Measurements from ENCODE around the gene PHF21B.

DNA sequence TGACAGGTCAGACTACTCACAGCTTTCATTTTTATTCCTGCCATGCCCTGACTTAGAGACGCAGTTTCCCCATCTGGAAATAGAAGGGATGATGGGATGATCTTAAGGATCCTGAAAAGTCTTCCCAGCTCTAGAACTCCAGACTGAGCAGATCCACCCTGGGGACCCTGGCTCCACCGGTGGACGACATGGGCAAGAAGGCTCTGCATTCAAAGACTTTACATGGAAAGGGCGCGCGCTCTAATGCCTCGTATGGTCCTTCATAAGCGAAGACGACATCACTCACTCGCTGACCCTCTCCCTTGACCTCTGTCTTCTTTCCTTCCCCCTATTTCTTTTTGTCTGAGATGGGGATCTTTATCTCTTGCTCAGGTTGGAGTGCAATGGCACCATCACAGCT, 24.4 kb upstream of the PHF21B start:
- TF ChIP-seq, protein P1, sequence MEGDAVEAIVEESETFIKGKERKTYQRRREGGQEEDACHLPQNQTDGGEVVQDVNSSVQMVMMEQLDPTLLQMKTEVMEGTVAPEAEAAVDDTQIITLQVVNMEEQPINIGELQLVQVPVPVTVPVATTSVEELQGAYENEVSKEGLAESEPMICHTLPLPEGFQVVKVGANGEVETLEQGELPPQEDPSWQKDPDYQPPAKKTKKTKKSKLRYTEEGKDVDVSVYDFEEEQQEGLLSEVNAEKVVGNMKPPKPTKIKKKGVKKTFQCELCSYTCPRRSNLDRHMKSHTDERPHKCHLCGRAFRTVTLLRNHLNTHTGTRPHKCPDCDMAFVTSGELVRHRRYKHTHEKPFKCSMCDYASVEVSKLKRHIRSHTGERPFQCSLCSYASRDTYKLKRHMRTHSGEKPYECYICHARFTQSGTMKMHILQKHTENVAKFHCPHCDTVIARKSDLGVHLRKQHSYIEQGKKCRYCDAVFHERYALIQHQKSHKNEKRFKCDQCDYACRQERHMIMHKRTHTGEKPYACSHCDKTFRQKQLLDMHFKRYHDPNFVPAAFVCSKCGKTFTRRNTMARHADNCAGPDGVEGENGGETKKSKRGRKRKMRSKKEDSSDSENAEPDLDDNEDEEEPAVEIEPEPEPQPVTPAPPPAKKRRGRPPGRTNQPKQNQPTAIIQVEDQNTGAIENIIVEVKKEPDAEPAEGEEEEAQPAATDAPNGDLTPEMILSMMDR (IDR thresholded peaks at IDR 0.05), result no peak
- TF ChIP-seq POLR2A (IDR thresholded peaks at IDR 0.05), result no peak
